Right ventricle myocardium inferior (tissue), 1 donor: ENCODE data around the gene NTMT2. TPM values are rescaled to one million over a fixed set of nuclear protein-coding genes. Genes with fewer than 3 reads are reported as not detected.

Experiments used
- ATAC-seq: fragments of 200-7000 bp; cut with Tn5 transposase; one replicate; pipeline ENCODE4 v1.9.1; 2020; ENCODE audit warnings: mild to moderate bottlenecking, moderate library complexity
- DNase-seq: peaks from one replicate; pipeline ENCODE4 v3.0.0; 2021; ENCODE audit errors: missing footprints
- intact Hi-C: fragments of 100-400 bp; cut with DNase I; formaldehyde crosslinking; loops from one replicate; pipeline ENCODE4 v1.11.0; 2022
- microRNA-seq: library from miRNA; unstranded; fragments of <30 nt; microRNA quantifications from one replicate; pipeline ENCODE4 v1.2.0, GENCODE V29; 2020
- total RNA-seq: library from RNA; stranded (reverse); fragmentation: NEBNext Ultra II Directional; extraction: Animal tissue kit (Norgen Biotek cat#: 25700); gene quantifications from one replicate; pipeline ENCODE4 v1.2.1, GENCODE V29; 2021
- donor health status: DM: no; HTN: yes; CAD: no; lungs with severe emphysema.

Gene NTMT2
- total RNA-seq, 1 donor from 2014 or later: 5.3 TPM

GRCh38 chr1:170198584-170198983 lies 52.8 kb downstream of the NTMT2 start:
- intact Hi-C loops: no loop called here
- DNase-seq: no peak
- ATAC-seq: no peak

GRCh38 chr1:170200161-170200560 lies 54.4 kb downstream of the NTMT2 start:
- intact Hi-C loops: no loop called here
- peak; percentile 23 for ATAC-seq

GRCh38 chr1:170200621-170201397 lies 55.0 kb downstream of the NTMT2 start:
- DNase-seq: no peak
- intact Hi-C loops: no loop called here

More at GRCh38 chr1:170200161-170200560, 54.4 kb downstream of the NTMT2 start:
- DNase-seq: no peak

GRCh38 chr1:170203693-170204092 lies 57.9 kb downstream of the NTMT2 start:
- ATAC-seq: no peak

More at GRCh38 chr1:170200621-170201397, 55.0 kb downstream of the NTMT2 start:
- peak; percentile 76 for ATAC-seq

GRCh38 chr1:170204121-170204520 lies 58.4 kb downstream of the NTMT2 start:
- DNase-seq (no peak), ATAC-seq (no peak)
- intact Hi-C loops: no loop called here

More at GRCh38 chr1:170203693-170204092, 57.9 kb downstream of the NTMT2 start:
- intact Hi-C loops: no loop called here
- DNase-seq: no peak

GRCh38 chr1:170205301-170205700 lies 59.5 kb downstream of the NTMT2 start:
- DNase-seq: no peak
- no peak for ATAC-seq
- intact Hi-C loops: no loop called here

GRCh38 chr1:170209125-170209524 lies 63.4 kb downstream of the NTMT2 start:
- no peak for ATAC-seq
- DNase-seq: no peak
- intact Hi-C loops: no loop called here

GRCh38 chr1:170210142-170210541 lies 64.4 kb downstream of the NTMT2 start:
- ATAC-seq: no peak
- intact Hi-C loops: no loop called here
- DNase-seq: no peak

- ATAC-seq: peak; percentile 73
- intact Hi-C loops: no loop called here
- DNase-seq: peak; percentile 75
Observed at GRCh38 chr1:170213596-170213995, 67.8 kb downstream of the NTMT2 start.

GRCh38 chr1:170214117-170215032 lies 68.6 kb downstream of the NTMT2 start:
- intact Hi-C loops: no loop called here
- DNase-seq: no peak
- ATAC-seq: peak; percentile 9

- peak; percentile 52 for DNase-seq
- intact Hi-C loops: no loop called here
- ATAC-seq: peak; percentile 49
Observed at GRCh38 chr1:170215072-170215885, 69.5 kb downstream of the NTMT2 start.

- DNase-seq: no peak
- ATAC-seq: no peak
- intact Hi-C loops: no loop called here
Observed at GRCh38 chr1:170217517-170218256, 71.9 kb downstream of the NTMT2 start.

GRCh38 chr1:170218257-170218650 lies 72.5 kb downstream of the NTMT2 start:
- ATAC-seq (no peak), DNase-seq (no peak)
- intact Hi-C loops: no loop called here

Small RNA genes within 50 kb of the gene (microRNA-seq; reads per million reads assigned to microRNA genes)
- gene MIR3119-1 (not detected), gene MIR3119-2 (not detected)

Other genes with a start within 250 kb of the NTMT2 start
- gene KIFAP3, start 71.3 kb upstream of the NTMT2 start, total RNA-seq: 31.0 TPM